ENCODE measurements around the gene ALPP. TPM values are rescaled to one million over a fixed set of nuclear protein-coding genes. Genes with fewer than 3 reads are reported as not detected.

ALPP gene
- total RNA-seq = not detected

GRCh38 chr2:232378735-232379151 is at the start of gene ALPP:
TSS of gene ALPP (plus strand) at chr2:232378751. CDS start at chr2:232378803, 52 bp downstream.

DNA sequence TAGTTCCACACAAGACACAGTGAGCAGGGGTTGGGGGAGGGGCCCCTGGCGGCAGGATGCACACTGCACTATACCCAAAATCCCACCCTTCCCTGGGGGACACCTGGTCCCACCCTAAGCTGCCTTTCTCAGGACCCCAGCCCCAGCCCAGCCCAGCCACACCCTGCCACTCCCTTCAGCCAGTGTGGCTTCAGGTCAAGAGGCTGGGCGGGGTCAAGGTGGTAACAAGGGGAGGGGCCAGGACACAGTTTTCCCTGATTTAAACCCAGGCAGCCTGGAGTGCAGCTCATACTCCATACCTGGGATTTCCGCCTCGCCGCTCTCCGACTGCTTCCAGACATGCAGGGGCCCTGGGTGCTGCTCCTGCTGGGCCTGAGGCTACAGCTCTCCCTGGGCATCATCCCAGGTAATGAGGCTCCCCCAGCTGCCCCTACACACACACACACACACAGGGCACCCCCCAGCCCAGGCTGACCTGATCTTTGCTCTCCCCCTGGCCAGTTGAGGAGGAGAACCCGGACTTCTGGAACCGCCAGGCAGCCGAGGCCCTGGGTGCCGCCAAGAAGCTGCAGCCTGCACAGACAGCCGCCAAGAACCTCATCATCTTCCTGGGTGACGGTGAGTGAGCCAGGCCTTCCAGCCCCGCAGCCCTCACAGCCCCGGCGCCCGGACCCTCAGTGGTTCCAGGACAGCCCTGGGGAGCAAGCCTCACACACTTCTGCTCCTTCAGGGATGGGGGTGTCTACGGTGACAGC is 28.2 kb downstream of the ALPP start, which contains the start of gene ALPG:
TSS of gene ALPG (plus strand) at position 289 of the 755 bp plus-strand sequence. CDS start at position 340, 51 bp downstream.

Small RNA genes within 50 kb of the gene (small RNA-seq; reads per million reads assigned to genes)
- gene AC068134.3 (not detected), gene AC068134.4 (not detected)

Other genes with a start within 250 kb of the ALPP start
- not detected for gene ALPG, start 28.1 kb downstream of the ALPP start, total RNA-seq
- not detected for gene ALPI, start 77.4 kb downstream of the ALPP start, total RNA-seq
- gene ECEL1, start 109.1 kb downstream of the ALPP start, total RNA-seq = 27.0 TPM
- gene PRSS56, start 141.6 kb downstream of the ALPP start, total RNA-seq = 1.6 TPM
- 0.23 TPM for gene CHRND, start 147.4 kb downstream of the ALPP start, total RNA-seq
- not detected for gene CHRNG, start 160.9 kb downstream of the ALPP start, total RNA-seq
- 12.7 TPM for gene TIGD1, start 171.8 kb downstream of the ALPP start, total RNA-seq
- 49.6 TPM for gene EIF4E2, start 171.9 kb downstream of the ALPP start, total RNA-seq

Measured in diencephalon (tissue), 1 donor.